GM12864 (cell line): Measurements from ENCODE around the gene CPVL.

Experiments used
- DNase-seq: peaks from one replicate; pipeline ENCODE4 v3.0.0-alpha.2; 2011; ENCODE audit warnings: low read depth
- H3K4me3 ChIP-seq: 2 replicates; pipeline ENCODE4 v1.5.1; 2011; ENCODE audit warnings: mild to moderate bottlenecking, low read depth, low read length, control low read depth
- TF ChIP-seq, protein P1 (sequence below): IDR thresholded peaks from 2 replicates; pipeline ENCODE4 v1.5.1; 2011; ENCODE audit warnings: low read depth, mild to moderate bottlenecking, moderate library complexity, low read length, control low read depth, inconsistent platforms; ENCODE audit errors: missing control alignments

CPVL gene

DNA sequence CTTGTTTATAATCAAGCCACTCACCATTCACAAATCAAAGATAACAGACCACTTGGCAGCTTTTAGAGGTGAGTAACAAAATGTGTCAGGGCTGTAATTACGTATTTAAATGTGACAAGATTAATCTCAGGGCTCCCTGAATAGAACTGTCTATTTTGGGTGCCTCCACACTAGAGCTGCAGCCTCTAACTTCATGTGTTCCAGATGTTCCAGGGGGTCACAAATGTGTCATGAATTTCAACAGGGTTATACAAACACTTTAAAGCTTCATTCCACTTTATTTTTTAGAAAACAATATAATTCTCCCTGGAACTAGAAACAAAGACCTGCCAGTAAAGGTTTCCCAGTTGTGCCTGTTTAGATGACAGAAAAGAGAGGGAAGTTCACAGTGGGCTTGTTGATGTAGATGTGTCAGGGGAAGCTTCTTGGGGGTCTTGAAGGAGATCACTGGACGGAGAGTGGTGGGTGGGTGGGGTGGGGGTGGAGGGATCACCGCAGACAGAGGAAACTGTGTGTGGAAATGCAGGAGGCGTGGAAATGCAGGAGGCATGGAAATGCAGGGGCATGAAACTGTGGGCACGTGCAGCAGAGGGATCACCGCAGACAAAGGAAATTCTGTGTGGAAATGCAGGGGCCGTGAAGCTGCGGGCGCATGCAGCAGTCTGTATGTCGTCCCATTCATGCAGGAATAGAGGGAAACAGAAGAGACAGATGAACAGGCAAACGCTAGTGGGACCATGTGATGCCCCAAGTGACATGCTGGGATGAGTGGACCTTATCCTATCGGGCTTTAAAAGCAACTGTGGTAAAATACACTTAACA is 146.2 kb downstream of the CPVL start:
- TF ChIP-seq, protein P1, sequence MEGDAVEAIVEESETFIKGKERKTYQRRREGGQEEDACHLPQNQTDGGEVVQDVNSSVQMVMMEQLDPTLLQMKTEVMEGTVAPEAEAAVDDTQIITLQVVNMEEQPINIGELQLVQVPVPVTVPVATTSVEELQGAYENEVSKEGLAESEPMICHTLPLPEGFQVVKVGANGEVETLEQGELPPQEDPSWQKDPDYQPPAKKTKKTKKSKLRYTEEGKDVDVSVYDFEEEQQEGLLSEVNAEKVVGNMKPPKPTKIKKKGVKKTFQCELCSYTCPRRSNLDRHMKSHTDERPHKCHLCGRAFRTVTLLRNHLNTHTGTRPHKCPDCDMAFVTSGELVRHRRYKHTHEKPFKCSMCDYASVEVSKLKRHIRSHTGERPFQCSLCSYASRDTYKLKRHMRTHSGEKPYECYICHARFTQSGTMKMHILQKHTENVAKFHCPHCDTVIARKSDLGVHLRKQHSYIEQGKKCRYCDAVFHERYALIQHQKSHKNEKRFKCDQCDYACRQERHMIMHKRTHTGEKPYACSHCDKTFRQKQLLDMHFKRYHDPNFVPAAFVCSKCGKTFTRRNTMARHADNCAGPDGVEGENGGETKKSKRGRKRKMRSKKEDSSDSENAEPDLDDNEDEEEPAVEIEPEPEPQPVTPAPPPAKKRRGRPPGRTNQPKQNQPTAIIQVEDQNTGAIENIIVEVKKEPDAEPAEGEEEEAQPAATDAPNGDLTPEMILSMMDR, result no peak

GRCh38 chr7:28999427-28999826 is 146.9 kb downstream of the CPVL start:
- H3K4me3 ChIP-seq, result no peak overlapping the region
- no peak for DNase-seq
- TF ChIP-seq, protein P1, result no peak

More for the DNA sequence above, 146.2 kb downstream of the CPVL start:
- H3K4me3 ChIP-seq, result no peak overlapping the region
- no peak for DNase-seq

- DNase-seq, result no peak
- TF ChIP-seq, protein P1, result no peak
- no peak overlapping the region for H3K4me3 ChIP-seq
Measured at GRCh38 chr7:28998105-28998504, 148.2 kb downstream of the CPVL start.

GRCh38 chr7:28996836-28997235 is 149.5 kb downstream of the CPVL start:
- TF ChIP-seq, protein P1, result no peak
- no peak overlapping the region for H3K4me3 ChIP-seq
- DNase-seq, result no peak

GRCh38 chr7:28993371-28993770 is 153.0 kb downstream of the CPVL start:
- no peak overlapping the region for H3K4me3 ChIP-seq
- no peak for DNase-seq
- TF ChIP-seq, protein P1, result no peak

DNA sequence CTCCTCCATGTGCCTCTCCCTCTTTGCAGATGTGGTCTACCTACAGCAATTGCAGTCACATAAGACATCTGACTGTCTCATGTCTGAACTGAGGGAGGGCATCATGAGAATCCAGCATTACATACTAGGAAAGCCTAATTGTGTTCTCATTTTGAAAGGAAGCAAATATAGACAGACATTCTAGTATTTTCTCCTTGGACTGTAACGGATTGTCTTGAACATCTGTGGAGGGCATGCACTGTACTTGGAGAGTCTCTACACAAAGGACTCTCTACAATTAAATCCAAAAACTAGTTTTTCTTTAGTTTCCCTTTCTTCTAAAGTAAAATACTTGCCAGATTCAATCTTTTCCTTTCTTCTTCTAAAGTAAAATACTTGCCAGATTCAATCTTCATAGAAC is 153.5 kb downstream of the CPVL start:
- TF ChIP-seq, protein P1, result no peak
- H3K4me3 ChIP-seq, result no peak overlapping the region
- DNase-seq, result no peak
